GM12864 (cell line): ENCODE data around the gene BSX.

Experiments
- DNase-seq: peaks from one replicate; pipeline ENCODE4 v3.0.0-alpha.2; 2011; ENCODE audit warnings: low read depth
- H3K4me3 ChIP-seq: 2 replicates; pipeline ENCODE4 v1.5.1; 2011; ENCODE audit warnings: mild to moderate bottlenecking, low read depth, low read length, control low read depth
- CTCF ChIP-seq: IDR thresholded peaks from 2 replicates; pipeline ENCODE4 v1.5.1; 2011; ENCODE audit warnings: low read depth, mild to moderate bottlenecking, moderate library complexity, low read length, control low read depth, inconsistent platforms; ENCODE audit errors: missing control alignments

The BSX gene

DNA sequence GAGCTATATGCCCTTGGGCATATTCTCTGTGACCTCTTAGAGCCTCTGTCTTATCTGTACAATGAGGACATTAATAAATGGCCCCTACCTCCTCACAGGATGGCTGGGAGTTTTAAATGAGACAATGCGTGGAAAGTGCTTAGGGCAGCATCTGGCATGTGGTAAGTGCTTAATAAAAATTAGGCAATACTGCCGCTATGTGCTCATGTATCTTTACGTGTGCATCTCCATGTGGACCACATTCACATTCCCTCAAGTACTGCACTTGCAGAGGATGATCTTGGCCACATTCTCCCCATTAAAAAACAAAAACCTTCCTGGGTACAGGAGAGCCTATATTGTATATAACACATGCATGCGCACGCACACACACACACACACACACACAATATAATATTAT is 19.1 kb upstream of the BSX start:
- no peak for TF ChIP-seq CTCF
- no peak overlapping the region for H3K4me3 ChIP-seq
- DNase-seq: no peak

- no peak overlapping the region for H3K4me3 ChIP-seq
- DNase-seq: no peak
- TF ChIP-seq CTCF: no peak
Measured at GRCh38 chr11:122998727-122999366, 17.2 kb upstream of the BSX start.

DNA sequence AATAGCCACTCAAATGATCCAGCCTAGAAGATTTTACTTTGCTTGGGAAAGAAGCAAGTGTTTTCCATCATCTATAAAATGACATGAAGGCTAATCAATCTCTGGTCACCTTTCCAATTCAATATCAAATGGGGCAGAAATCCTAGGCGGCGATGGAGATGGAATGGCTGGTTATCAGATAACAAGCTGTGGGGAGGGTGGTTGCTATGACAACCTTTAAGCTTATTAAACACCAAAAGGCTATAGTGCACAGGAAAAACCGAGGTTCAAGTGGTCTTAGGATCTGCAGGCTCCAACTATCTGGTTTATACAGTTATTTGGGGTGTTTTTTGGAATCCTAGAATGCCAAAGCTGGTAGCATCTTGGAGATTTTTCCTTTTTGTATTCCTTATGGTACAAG is 13.9 kb upstream of the BSX start:
- no peak for TF ChIP-seq CTCF
- no peak overlapping the region for H3K4me3 ChIP-seq
- no peak for DNase-seq

DNA sequence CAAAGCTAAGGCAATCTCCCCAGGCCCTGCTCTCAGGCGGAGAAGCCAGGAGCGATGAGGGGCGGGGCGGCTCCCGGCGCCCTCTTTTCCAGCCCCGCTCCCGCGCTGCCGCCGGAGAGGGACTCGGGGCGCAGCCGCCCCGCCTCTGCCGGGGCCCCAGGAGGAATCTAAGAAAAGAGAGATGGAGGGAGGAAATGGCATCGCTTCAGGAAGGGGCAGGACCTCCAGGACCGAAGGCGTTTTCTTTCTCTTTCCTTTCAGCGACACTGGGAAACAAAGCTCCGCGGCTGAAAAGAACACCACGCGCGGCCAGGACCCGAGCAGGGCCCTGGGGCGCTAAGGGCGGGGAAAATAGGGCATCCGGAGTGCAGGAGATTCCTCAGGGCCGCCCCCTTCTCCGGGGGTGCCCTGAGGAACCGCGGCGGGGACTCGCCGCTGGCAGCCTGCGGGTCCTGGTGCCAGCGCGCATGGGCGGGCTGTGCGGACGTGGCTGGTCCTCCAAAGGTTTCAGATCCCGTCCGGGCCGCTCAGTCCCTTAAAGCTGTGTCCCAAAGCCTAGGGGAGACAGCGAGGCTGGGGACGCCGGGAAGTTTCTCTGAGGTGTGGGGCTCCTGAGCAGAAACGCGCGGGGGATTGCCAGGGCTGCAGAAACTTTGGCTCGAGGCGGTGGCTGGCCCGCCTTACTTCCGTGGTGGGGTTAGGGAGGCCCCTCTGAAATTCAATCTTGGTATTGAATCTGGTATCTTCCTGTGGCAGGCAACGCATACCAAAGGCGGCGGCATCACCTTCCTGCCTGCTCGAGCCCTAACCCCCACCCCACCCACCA is 2.8 kb upstream of the BSX start:
- no peak overlapping the region for H3K4me3 ChIP-seq
- no peak for TF ChIP-seq CTCF
- no peak for DNase-seq

GRCh38 chr11:122983438-122984185 is 2.0 kb upstream of the BSX start:
- no peak for DNase-seq
- no peak overlapping the region for H3K4me3 ChIP-seq
- TF ChIP-seq CTCF: no peak

DNA sequence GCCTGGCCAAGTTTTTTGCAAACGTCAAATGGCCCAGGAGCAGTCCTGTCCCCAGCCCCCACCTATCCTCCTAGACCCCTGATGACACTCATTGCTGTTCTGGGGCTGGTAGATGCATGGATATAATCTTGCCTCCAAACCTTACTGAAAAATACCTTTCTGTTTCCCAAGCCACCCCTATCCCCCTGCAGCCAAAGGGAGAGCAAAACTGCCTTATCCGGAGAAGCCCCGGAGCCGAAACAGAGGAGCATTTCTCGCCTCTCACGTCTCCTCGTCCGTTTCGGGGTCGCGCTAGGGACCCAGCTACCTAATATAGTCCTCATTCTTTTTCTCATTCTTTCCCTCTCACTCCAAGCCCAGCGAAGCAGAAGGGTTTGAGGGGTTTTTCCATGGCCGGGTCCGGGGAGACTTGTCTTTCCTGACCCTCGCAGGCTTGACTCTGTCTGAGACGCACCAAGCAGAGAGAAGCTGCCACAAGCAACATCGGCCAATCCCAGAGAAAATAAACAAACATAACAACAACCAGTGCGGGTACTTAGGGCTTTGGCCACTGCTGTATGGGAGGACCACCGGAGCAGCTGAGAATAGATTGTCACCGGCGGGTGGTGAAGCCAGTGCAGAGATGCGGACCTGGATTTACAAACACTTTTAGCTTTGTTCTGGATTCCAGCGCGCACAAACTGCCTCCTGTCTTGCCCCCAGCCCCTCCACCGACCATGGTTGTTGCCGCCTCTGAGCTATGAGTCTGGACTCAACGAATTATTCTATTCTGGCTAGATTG is 1.6 kb downstream of the BSX start:
- no peak for TF ChIP-seq CTCF
- no peak overlapping the region for H3K4me3 ChIP-seq
- DNase-seq: no peak
